H9 (cell line): Measurements from ENCODE around the gene CP. TPM values are rescaled to one million over a fixed set of nuclear protein-coding genes. Genes with fewer than 3 reads are reported as not detected.

Experiments
- DNase-seq: peaks from one replicate; pipeline ENCODE4 v3.0.0-alpha.2; 2017
- H2AFZ ChIP-seq: one replicate; pipeline ENCODE4 v1.6.1; 2013; ENCODE audit warnings: mild to moderate bottlenecking, low read length, control low read depth, moderate library complexity
- H2AK5ac ChIP-seq: 2 replicates; pipeline ENCODE4 v1.6.1; 2013; ENCODE audit warnings: low read length, control low read depth, mixed read lengths; ENCODE audit not compliant: insufficient read length
- H2BK120ac ChIP-seq: one replicate; pipeline ENCODE4 v1.6.1; 2013; ENCODE audit warnings: low read depth, mild to moderate bottlenecking, low read length, control low read depth, inconsistent platforms; ENCODE audit not compliant: poor library complexity, severe bottlenecking
- H2BK12ac ChIP-seq: 2 replicates; pipeline ENCODE4 v1.6.1; 2013; ENCODE audit warnings: low read length, control low read depth, mixed read lengths, low read depth; ENCODE audit not compliant: insufficient read length
- H2BK15ac ChIP-seq: 2 replicates; pipeline ENCODE4 v1.6.1; 2013; ENCODE audit warnings: low read depth, low read length, control low read depth
- H2BK20ac ChIP-seq: one replicate; pipeline ENCODE4 v1.6.1; 2013; ENCODE audit warnings: low read depth, mild to moderate bottlenecking, low read length, control low read depth, inconsistent platforms; ENCODE audit not compliant: poor library complexity, severe bottlenecking
- H2BK5ac ChIP-seq: 2 replicates; pipeline ENCODE4 v1.6.1; 2013; ENCODE audit warnings: low read length, control low read depth, mixed read lengths; ENCODE audit not compliant: insufficient read length
- H3K14ac ChIP-seq: 2 replicates; pipeline ENCODE4 v1.6.1; 2013; ENCODE audit warnings: low read length, control low read depth; ENCODE audit not compliant: insufficient read depth
- H3K18ac ChIP-seq: 2 replicates; pipeline ENCODE4 v1.6.1; 2013; ENCODE audit warnings: low read depth, mild to moderate bottlenecking, mixed read lengths, low read length, control low read depth; ENCODE audit not compliant: insufficient read length
- H3K23ac ChIP-seq: 2 replicates; pipeline ENCODE4 v1.6.1; 2013; ENCODE audit warnings: low read length, control low read depth, mixed read lengths, low read depth; ENCODE audit not compliant: insufficient read length
- H3K23me2 ChIP-seq: 2 replicates; pipeline ENCODE4 v1.6.1; 2013; ENCODE audit warnings: low read depth, mild to moderate bottlenecking, mixed read lengths, low read length, control low read depth; ENCODE audit not compliant: insufficient read length, poor library complexity, severe bottlenecking
- H3K27ac ChIP-seq: 2 replicates; pipeline ENCODE4 v1.5.1; 2013; ENCODE audit warnings: low read length, control low read depth, mixed read lengths, low read depth; ENCODE audit not compliant: insufficient read length
- H3K27me3 ChIP-seq: 2 replicates; pipeline ENCODE4 v1.6.1; 2013; ENCODE audit warnings: low read length, control low read depth, inconsistent platforms; ENCODE audit not compliant: insufficient read depth
- H3K4ac ChIP-seq: 2 replicates; pipeline ENCODE4 v1.6.1; 2013; ENCODE audit warnings: low read depth, mild to moderate bottlenecking, control low read depth, inconsistent platforms, low read length, moderate library complexity
- H3K4me1 ChIP-seq: 2 replicates; pipeline ENCODE4 v1.6.1; 2013; ENCODE audit warnings: low read length, control low read depth, inconsistent platforms; ENCODE audit not compliant: insufficient read depth
- H3K4me2 ChIP-seq: 2 replicates; pipeline ENCODE4 v1.6.1; 2013; ENCODE audit warnings: low read length, control low read depth, mixed read lengths; ENCODE audit not compliant: insufficient read length, insufficient read depth
- H3K56ac ChIP-seq: 2 replicates; pipeline ENCODE4 v1.6.1; 2013; ENCODE audit warnings: low read depth, mild to moderate bottlenecking, mixed read lengths, low read length, control low read depth; ENCODE audit not compliant: insufficient read length
- H3K79me1 ChIP-seq: 2 replicates; pipeline ENCODE4 v1.6.1; 2013; ENCODE audit warnings: low read depth, mild to moderate bottlenecking, moderate library complexity, low read length, control low read depth, inconsistent platforms; ENCODE audit not compliant: insufficient read depth, poor library complexity, severe bottlenecking
- H3K79me2 ChIP-seq: 2 replicates; pipeline ENCODE4 v1.6.1; 2013; ENCODE audit warnings: low read length, control low read depth, inconsistent platforms; ENCODE audit not compliant: insufficient read depth
- H3K9ac ChIP-seq: 2 replicates; pipeline ENCODE4 v1.6.1; 2013; ENCODE audit warnings: low read length, control low read depth, mixed read lengths; ENCODE audit not compliant: insufficient read length; ENCODE audit errors: extremely low read depth
- H3K9me3 ChIP-seq: one replicate; pipeline ENCODE4 v1.6.1; 2013; ENCODE audit warnings: low read depth, low read length, inconsistent platforms; ENCODE audit not compliant: control insufficient read depth
- H3T11ph ChIP-seq: one replicate; pipeline ENCODE4 v1.6.1; 2013; ENCODE audit warnings: mild to moderate bottlenecking, low read length, control low read depth, inconsistent platforms
- H4K20me1 ChIP-seq: one replicate; pipeline ENCODE4 v1.6.1; 2013; ENCODE audit not compliant: control insufficient read depth, insufficient read length, insufficient read depth
- H4K5ac ChIP-seq: 2 replicates; pipeline ENCODE4 v1.6.1; 2013; ENCODE audit warnings: low read depth, mild to moderate bottlenecking, mixed read lengths, low read length, control low read depth; ENCODE audit not compliant: insufficient read length
- H4K8ac ChIP-seq: replicated peaks from 2 replicates; pipeline ENCODE4 v1.6.1; 2013; ENCODE audit warnings: low read length, control low read depth, mixed read lengths, low read depth; ENCODE audit not compliant: insufficient read length
- H4K91ac ChIP-seq: 2 replicates; pipeline ENCODE4 v1.6.1; 2013; ENCODE audit warnings: low read depth, mild to moderate bottlenecking, moderate library complexity, mixed read lengths, low read length, control low read depth; ENCODE audit not compliant: insufficient read length
- H3K27ac Mint-ChIP-seq, 3 experiments: 2 replicates in 2 of 3; 3 replicates in 1 of 3; pipeline ENCODE4 v1.8.0; 2020 to 2021; ENCODE audit warnings: mixed read lengths in 3 of 3, mild to moderate bottlenecking in 1 of 3, moderate library complexity in 1 of 3
- H3K27me3 Mint-ChIP-seq: 2 replicates; pipeline ENCODE4 v1.8.0; 2021; ENCODE audit warnings: low read depth, mild to moderate bottlenecking, moderate library complexity, mixed read lengths
- H3K36me3 Mint-ChIP-seq, 3 experiments: 2 replicates in 2 of 3; 3 replicates in 1 of 3; pipeline ENCODE4 v1.8.0; 2020 to 2021; ENCODE audit warnings: low read depth in 3 of 3, mixed read lengths in 3 of 3; ENCODE audit not compliant: insufficient read depth in 1 of 3
- H3K4me1 Mint-ChIP-seq, 2 experiments: 2 replicates each; pipeline ENCODE4 v1.8.0; 2020; ENCODE audit warnings: mixed read lengths in 2 of 2
- H3K4me3 Mint-ChIP-seq, 2 experiments: 2 replicates in 1 of 2; 3 replicates in 1 of 2; pipeline ENCODE4 v1.8.0; 2020 to 2021; ENCODE audit warnings: mild to moderate bottlenecking in 2 of 2, mixed read lengths in 2 of 2, moderate library complexity in 1 of 2
- H3K9me3 Mint-ChIP-seq, 2 experiments: 2 replicates in 1 of 2; 3 replicates in 1 of 2; pipeline ENCODE4 v1.8.0; 2020; ENCODE audit warnings: mild to moderate bottlenecking in 2 of 2, mixed read lengths in 2 of 2, moderate library complexity in 1 of 2
- CTCF ChIP-seq: fragments of 200-600 bp; sonication (generic); conservative IDR thresholded peaks from 3 replicates; pipeline ENCODE4 v1.8.0; 2021; ENCODE audit warnings: antibody characterized with exemption, mild to moderate bottlenecking
- WGBS: extraction: QIAGEN DNeasy Blood & Tissue Kit; methylation state at CpG from one replicate; pipeline ENCODE4 v1.1.7; 2013; ENCODE audit warnings: missing lambda C conversion rate, low lambda C conversion rate, mixed read lengths; ENCODE audit not compliant: insufficient read length; ENCODE audit errors: extremely low coverage; 5-methylcytosine and 5-hydroxymethylcytosine counted together
- total RNA-seq: library from RNA; stranded (reverse); gene quantifications from 2 replicates; pipeline ENCODE4 v1.2.1, GENCODE V29; 2021

Gene CP
- total RNA-seq, 1 experiment from 2014 or later, result 1.1 TPM

GRCh38 chr3:149131589-149131988 lies 90.0 kb downstream of the CP start:
- Histone ChIP-seq H3K79me2 (peaks cover 2% of the 10 kb centered on the region; the same call in 1 of the 2 replicates), H3K27me3 (no peaks in the 10 kb centered on the region), H3K18ac (no peak overlapping the region), H3K4me2 (peak overlapping the region; percentile 50), H3K56ac (no peak overlapping the region), H3K27ac (no peak overlapping the region), H2AK5ac (no peak overlapping the region), H2BK5ac (no peak overlapping the region), H3K14ac (no peak overlapping the region), H4K20me1 (no peaks in the 10 kb centered on the region), H3K4ac (no peak overlapping the region), H2BK120ac (no peak overlapping the region), H2BK20ac (no peak overlapping the region), H2BK12ac (no peak overlapping the region), H4K91ac (no peak overlapping the region), H2AFZ (no peak overlapping the region), H3K9ac (peak overlapping the region; percentile 1), H3T11ph (no peak overlapping the region), H2BK15ac (no peak overlapping the region), H3K79me1 (peaks cover 4% of the 10 kb centered on the region), H3K9me3 (no peaks in the 10 kb centered on the region), H3K4me1 (peaks cover 3% of the 10 kb centered on the region; the same call in 1 of the 2 replicates), H4K5ac (no peak overlapping the region), H3K23me2 (no peaks in the 10 kb centered on the region), H3K23ac (no peak overlapping the region), H4K8ac (no peak overlapping the region)
- H3K9me3 Mint-ChIP-seq, result peaks cover 0 to 6% of the 10 kb centered on the region in 2 experiments; a peak in 2 of 5 replicates
- WGBS, result no CpG with 5 or more reads among the region's 4 CpGs
- H3K4me3 Mint-ChIP-seq, result peak overlapping the region; percentile 88
- peaks cover 1 to 32% (median 17%) of the 10 kb centered on the region in 3 experiments; a peak in 5 of 7 replicates for H3K36me3 Mint-ChIP-seq
- no peak for TF ChIP-seq CTCF
- peak overlapping the region in 1 of 3 experiments; percentile 62; a peak in 1 of 7 replicates for H3K27ac Mint-ChIP-seq
- peaks cover 48 to 49% of the 10 kb centered on the region in 2 experiments for H3K4me1 Mint-ChIP-seq
- peaks cover 6% of the 10 kb centered on the region; the same call in 1 of the 2 replicates for H3K27me3 Mint-ChIP-seq
- DNase-seq, result no peak
